BLaER1 (cell line): ENCODE data around the gene ANKRD31.
"Not testable (repeated sequence)": the region's sequence is repeated elsewhere in the genome, so short reads cannot be mapped to it uniquely, and the experiment has no call there.

Experiments
- H3K27ac ChIP-seq: shearing (Covaris generic); formaldehyde crosslinking; 2 replicates; pipeline ENCODE4 v1.8.1; 2022
- H3K27me3 ChIP-seq: shearing (Covaris generic); formaldehyde crosslinking; 2 replicates; pipeline ENCODE4 v1.8.1; 2022
- H3K36me3 ChIP-seq: shearing (Covaris generic); formaldehyde crosslinking; 2 replicates; pipeline ENCODE4 v1.8.1; 2022
- H3K4me1 ChIP-seq: shearing (Covaris generic); formaldehyde crosslinking; 2 replicates; pipeline ENCODE4 v1.8.1; 2022
- H3K4me2 ChIP-seq: shearing (Covaris generic); formaldehyde crosslinking; 2 replicates; pipeline ENCODE4 v1.8.1; 2022
- H3K4me3 ChIP-seq: shearing (Covaris generic); formaldehyde crosslinking; 2 replicates; pipeline ENCODE4 v1.8.1; 2022
- H3K9ac ChIP-seq: shearing (Covaris generic); formaldehyde crosslinking; 2 replicates; pipeline ENCODE4 v1.8.1; 2022
- H3K9me3 ChIP-seq: shearing (Covaris generic); formaldehyde crosslinking; 2 replicates; pipeline ENCODE4 v1.8.1; 2022
- H4K20me1 ChIP-seq: shearing (Covaris generic); formaldehyde crosslinking; 2 replicates; pipeline ENCODE4 v1.8.1; 2022
- Cebpa-rat ChIP-seq: shearing (Covaris generic); IDR thresholded peaks from 2 replicates; pipeline ENCODE4 v1.8.1; 2022

Gene ANKRD31

DNA sequence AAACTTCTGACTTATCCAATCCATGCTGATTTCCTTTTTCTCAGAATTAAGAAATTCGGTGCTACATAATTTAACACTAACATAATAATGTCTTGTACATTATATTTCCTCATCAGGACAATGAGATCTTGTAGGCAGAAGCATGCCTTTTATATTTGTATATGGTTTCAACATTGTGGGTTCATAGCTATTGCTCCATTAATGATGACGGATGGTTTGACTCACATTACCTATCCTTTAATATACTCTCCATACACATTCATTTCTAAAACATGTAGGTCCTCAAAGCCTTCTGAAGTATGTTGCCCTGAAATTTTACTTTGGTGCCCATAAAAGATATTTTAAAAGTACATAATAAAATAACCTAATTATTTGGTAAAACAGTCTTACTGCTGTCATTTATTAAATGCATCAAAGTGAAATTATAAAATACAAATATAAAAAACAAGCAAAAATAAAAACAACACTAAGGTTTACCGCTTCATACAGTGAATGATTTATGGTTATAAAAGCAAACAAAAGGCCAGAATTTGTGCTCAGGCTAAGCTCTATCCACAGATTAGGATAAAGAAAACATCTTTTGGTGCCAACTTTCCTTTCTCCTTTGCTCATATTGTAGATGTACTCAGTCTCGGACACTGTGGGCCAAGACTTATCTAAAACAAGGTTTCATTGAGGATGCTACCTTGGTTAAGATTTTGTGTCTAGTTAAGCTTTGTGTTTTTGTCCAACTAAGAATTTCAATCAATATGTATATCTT lies 123.1 kb downstream of the ANKRD31 start:
- Histone ChIP-seq H3K36me3 (no peaks in the 10 kb centered on the region), H3K4me2 (no peak overlapping the region), H4K20me1 (no peaks in the 10 kb centered on the region), H3K9me3 (no peaks in the 10 kb centered on the region), H3K9ac (no peak overlapping the region), H3K4me1 (no peaks in the 10 kb centered on the region), H3K27ac (no peak overlapping the region), H3K4me3 (no peak overlapping the region), H3K27me3 (no peaks in the 10 kb centered on the region)
- no peak for TF ChIP-seq Cebpa-rat

DNA sequence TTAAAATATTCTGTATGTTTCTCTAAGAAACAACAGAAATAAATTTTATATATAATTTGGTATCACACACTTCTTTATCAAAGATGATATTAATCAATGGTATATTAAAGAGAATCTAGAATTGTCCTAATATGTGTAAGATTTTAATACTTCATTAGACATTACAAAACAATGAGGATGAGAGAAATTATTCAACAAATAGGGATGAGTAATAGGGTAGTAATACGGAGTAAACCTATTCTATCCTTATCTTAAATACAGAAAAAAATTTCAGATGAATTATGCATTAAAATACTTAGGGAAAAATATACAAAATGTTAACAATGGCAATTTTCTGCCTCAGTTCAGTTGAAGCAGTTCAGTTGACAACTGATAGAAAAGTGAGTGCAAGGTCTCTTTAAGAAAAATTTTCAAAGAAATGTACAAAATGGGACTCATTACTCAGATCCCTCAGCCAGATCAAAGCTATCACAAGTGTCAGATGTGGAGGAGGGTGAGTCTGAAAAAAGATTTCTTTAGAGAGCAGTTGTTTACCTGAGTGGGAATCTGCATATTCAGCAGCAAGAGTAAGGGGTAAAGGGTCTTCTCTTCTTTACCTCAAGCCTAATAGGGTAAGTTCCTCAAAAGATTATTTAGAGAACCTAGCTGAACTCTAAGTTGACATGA lies 127.6 kb downstream of the ANKRD31 start:
- Histone ChIP-seq H3K27me3 (no peaks in the 10 kb centered on the region), H3K27ac (no peak overlapping the region), H3K4me2 (no peak overlapping the region), H4K20me1 (no peaks in the 10 kb centered on the region), H3K9me3 (no peaks in the 10 kb centered on the region), H3K9ac (no peak overlapping the region), H3K4me1 (no peaks in the 10 kb centered on the region), H3K36me3 (no peaks in the 10 kb centered on the region), H3K4me3 (no peak overlapping the region)
- no peak for TF ChIP-seq Cebpa-rat

DNA sequence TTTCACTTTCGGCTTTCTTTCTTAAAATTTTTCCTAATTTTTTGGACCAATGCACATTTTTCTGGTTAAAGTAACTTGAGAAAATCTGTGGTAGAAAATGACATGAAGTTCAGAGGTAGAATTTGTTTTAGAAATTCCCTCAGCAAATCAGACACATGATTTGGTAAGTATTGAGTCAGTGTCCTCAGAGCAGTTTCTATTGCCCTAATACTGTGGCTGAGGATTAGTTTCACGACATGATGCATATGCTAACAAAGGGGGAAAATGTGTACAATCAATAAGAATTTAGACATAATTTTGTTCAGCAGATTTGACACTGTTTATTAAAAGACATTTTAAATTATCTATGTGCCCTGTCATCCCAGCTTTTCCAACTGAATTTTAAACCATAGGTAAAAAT lies 128.2 kb downstream of the ANKRD31 start:
- Histone ChIP-seq H3K27me3 (no peaks in the 10 kb centered on the region), H3K27ac (no peak overlapping the region), H3K9ac (no peak overlapping the region), H3K36me3 (no peaks in the 10 kb centered on the region), H3K4me1 (no peaks in the 10 kb centered on the region), H4K20me1 (no peaks in the 10 kb centered on the region), H3K4me2 (no peak overlapping the region), H3K9me3 (no peaks in the 10 kb centered on the region), H3K4me3 (no peak overlapping the region)
- no peak for TF ChIP-seq Cebpa-rat

DNA sequence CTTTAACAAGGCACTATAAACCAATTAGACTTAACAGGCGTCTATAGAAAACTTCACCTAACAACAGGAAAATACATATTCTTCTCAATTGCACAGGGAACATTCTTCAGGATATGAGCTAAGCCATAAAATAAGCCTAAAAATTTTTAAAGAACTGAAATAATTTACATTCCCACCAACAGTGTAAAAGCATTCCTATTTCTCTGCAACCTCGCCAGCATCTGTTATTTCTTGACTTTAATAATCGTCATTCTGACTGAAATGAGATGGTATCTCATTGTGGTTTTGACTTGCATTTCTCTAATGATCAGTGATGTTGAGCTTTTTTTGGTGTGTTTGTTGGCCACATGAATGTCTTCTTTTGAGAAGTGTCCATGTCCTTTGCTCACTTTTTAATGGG lies 140.7 kb downstream of the ANKRD31 start:
- H3K4me2 ChIP-seq, H3K36me3 ChIP-seq, H3K27me3 ChIP-seq, H3K4me3 ChIP-seq, H3K9me3 ChIP-seq, H3K9ac ChIP-seq, H4K20me1 ChIP-seq, H3K27ac ChIP-seq: not testable (repeated sequence)
- peaks cover 14% of the 10 kb centered on the region for H3K4me1 ChIP-seq

DNA sequence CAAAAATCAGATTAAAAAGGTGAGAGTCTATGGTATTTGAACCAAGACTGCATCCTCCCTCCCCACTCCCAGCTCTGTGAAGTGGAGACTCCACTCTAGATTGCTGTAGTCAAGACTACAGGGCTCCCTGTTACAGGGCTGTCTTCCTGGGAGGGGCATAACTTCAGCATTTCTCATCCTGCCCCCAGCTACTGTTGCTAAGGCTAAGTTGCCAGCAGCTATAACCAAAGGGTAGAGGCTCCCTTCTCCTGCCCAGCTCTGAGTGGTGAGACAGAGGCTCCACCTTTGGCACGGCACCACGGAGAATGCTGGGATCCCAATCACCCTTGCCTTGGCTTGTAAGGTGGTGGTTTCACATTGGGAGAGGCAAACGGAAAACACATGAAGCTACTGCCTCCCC lies 145.1 kb downstream of the ANKRD31 start:
- no peak overlapping the region for H3K4me3 ChIP-seq
- peaks cover 29% of the 10 kb centered on the region for H3K4me1 ChIP-seq
- no peaks in the 10 kb centered on the region for H3K9me3 ChIP-seq
- H3K36me3 ChIP-seq, result no peaks in the 10 kb centered on the region
- peak overlapping the region; percentile 38 for H3K4me2 ChIP-seq
- no peak overlapping the region for H3K27ac ChIP-seq
- no peak for TF ChIP-seq Cebpa-rat
- no peaks in the 10 kb centered on the region for H4K20me1 ChIP-seq
- no peak overlapping the region for H3K9ac ChIP-seq
- H3K27me3 ChIP-seq, result no peaks in the 10 kb centered on the region

DNA sequence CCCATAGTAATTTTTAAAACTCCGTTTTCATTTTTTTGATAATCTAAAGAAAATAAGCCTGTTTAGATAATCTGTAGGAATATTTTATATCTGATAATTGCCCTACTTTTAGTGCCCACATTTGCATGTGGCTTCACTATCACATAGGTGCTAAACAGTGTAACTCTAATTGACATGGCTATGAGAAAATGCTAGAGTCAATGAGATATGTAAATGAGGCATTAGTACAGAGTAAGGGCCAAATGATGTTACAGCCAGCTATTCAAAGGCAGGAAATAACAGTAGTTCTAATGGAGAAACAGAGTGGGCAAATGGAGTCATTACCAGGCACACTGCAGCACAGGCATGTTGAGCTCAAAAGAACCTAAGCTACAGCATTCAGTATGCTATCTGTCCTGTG lies 147.0 kb downstream of the ANKRD31 start:
- Histone ChIP-seq H3K4me3 (no peak overlapping the region), H3K36me3 (no peaks in the 10 kb centered on the region), H3K27me3 (no peaks in the 10 kb centered on the region), H4K20me1 (no peaks in the 10 kb centered on the region), H3K4me1 (peaks cover 29% of the 10 kb centered on the region), H3K9me3 (no peaks in the 10 kb centered on the region), H3K27ac (no peak overlapping the region), H3K4me2 (peak overlapping the region; percentile 38), H3K9ac (no peak overlapping the region)
- no peak for TF ChIP-seq Cebpa-rat

DNA sequence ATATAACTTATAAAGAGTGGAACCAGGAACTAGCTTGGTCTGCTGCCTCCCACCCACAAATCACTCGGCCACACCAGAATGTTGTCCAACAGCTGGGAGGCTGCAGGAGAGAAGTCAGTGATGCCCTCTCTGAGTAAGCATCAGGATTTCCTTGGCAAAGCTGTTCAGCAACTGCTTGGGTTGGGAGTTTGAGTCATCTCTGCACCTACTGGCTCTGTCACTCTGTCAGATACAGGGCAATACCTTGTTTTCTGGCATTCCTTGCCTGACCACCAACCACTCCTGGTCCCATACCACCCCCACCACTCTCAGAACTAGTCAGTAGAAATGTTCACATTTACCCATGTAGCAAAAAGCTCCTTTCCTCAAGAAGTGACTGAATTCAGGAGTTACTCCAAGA lies 147.5 kb downstream of the ANKRD31 start:
- Histone ChIP-seq H3K36me3 (no peaks in the 10 kb centered on the region), H3K4me1 (peaks cover 29% of the 10 kb centered on the region), H3K4me2 (no peak overlapping the region), H3K9me3 (no peaks in the 10 kb centered on the region), H3K4me3 (no peak overlapping the region), H3K9ac (no peak overlapping the region), H3K27me3 (no peaks in the 10 kb centered on the region), H4K20me1 (no peaks in the 10 kb centered on the region), H3K27ac (no peak overlapping the region)
- TF ChIP-seq Cebpa-rat, result no peak

DNA sequence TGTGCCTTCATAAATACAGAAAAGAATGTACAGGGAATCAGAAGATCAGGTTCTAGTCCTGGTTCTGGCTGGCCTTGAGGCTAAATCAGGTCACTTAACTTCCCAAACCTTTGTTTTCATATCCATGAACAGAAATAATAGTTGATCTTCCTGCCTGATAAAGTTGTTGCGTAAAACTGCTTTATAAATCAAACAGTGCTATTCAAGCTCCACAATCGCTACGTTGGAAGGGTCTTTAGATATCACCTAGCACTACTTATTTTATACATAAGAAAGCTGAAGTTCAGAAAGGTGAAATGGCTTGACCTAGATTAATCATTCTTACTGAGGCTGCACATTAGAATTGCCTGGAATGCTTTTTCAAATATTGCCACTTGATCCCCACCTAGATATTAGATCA lies 148.0 kb downstream of the ANKRD31 start:
- Histone ChIP-seq H3K4me2 (no peak overlapping the region), H3K36me3 (no peaks in the 10 kb centered on the region), H3K27ac (no peak overlapping the region), H3K27me3 (no peaks in the 10 kb centered on the region), H3K4me1 (peaks cover 29% of the 10 kb centered on the region), H4K20me1 (no peaks in the 10 kb centered on the region), H3K4me3 (no peak overlapping the region), H3K9ac (no peak overlapping the region), H3K9me3 (no peaks in the 10 kb centered on the region)
- no peak for TF ChIP-seq Cebpa-rat

DNA sequence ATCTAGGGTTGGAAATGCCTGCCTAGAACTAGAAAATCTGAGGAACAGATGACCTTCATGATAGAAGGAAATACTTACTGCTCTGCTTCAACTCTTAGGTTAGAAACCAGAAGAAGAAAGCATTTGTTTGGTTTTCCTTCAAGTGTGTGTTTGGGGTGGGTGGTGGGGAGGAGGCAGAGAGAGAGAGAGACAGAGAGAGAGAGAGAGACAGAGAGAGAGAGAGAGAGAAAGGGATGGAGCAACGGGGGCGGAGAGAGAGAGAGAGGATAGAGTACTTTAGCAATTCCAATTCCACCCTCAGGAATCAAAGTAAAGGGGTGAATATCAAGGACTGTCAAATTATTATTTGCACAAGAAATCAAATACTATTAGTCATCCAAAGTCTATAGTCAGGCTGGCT lies 155.2 kb downstream of the ANKRD31 start:
- Histone ChIP-seq H3K4me1 (no peaks in the 10 kb centered on the region), H3K9ac (no peak overlapping the region), H4K20me1 (no peaks in the 10 kb centered on the region), H3K9me3 (no peaks in the 10 kb centered on the region), H3K27ac (no peak overlapping the region), H3K36me3 (no peaks in the 10 kb centered on the region), H3K4me3 (no peak overlapping the region), H3K27me3 (no peaks in the 10 kb centered on the region), H3K4me2 (no peak overlapping the region)
- TF ChIP-seq Cebpa-rat, result no peak

DNA sequence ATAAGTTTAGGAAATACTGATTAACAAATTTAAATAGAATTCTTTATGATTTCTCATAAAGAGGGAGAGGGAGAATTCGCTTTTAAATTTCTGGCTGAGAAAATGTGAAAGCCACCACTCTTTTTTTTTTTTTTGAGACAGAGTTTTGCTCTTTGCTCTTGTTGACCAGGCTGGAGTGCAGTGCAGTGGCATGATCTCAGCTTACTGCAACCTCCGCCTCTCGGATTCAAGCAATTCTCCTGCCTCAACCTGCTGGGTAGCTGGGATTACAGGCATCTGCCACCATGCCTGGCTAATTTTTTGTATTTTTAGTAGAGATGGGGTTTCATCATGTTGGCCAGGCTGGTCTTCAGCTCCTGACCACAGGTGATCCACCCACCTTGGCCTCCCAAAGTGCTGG lies 157.3 kb downstream of the ANKRD31 start:
- not testable (repeated sequence) for H3K27me3 ChIP-seq, H3K4me3 ChIP-seq, H3K36me3 ChIP-seq, H4K20me1 ChIP-seq, H3K27ac ChIP-seq, H3K4me2 ChIP-seq, H3K9ac ChIP-seq, H3K9me3 ChIP-seq, H3K4me1 ChIP-seq

DNA sequence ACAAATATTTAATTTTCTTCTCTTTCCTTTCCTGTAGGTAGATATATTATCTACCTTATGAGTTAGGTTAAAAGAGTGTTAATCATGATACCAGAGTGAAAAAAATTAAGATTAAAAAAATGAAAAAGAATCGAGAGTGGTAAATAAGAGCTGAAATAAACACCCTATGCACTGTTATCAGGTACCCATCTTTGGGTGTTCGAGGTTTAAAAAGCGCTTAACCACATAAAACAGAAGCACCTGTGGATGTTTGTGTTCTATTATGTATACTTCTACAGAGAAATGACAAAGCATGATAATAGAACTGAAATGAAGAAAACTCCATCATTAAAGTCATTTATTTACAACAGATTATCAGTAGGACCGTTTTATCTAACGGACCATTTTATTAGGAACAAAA lies 158.7 kb downstream of the ANKRD31 start:
- Histone ChIP-seq H3K4me1 (no peaks in the 10 kb centered on the region), H3K4me3 (no peak overlapping the region), H3K9me3 (no peaks in the 10 kb centered on the region), H4K20me1 (no peaks in the 10 kb centered on the region), H3K27ac (no peak overlapping the region), H3K36me3 (no peaks in the 10 kb centered on the region), H3K27me3 (no peaks in the 10 kb centered on the region), H3K9ac (no peak overlapping the region), H3K4me2 (no peak overlapping the region)
- no peak for TF ChIP-seq Cebpa-rat
